Stimulated activated CD8-positive, alpha-beta memory T cell treated with anti-CD3 and anti-CD28 coated beads, Interleukin-12 subunit alpha, Interleukin-12 subunit beta, amount 100 ng/mL, for 1 hour (primary cell): ENCODE measurements around the gene CXorf51A.
"Not testable (repeated sequence)": the region's sequence is repeated elsewhere in the genome, so short reads cannot be mapped to it uniquely, and the experiment has no call there.

Experiments
- DNase-seq: peaks from one replicate; pipeline ENCODE4 v3.0.0-alpha.2; 2020; ENCODE audit warnings: low read depth

The CXorf51A gene

DNA sequence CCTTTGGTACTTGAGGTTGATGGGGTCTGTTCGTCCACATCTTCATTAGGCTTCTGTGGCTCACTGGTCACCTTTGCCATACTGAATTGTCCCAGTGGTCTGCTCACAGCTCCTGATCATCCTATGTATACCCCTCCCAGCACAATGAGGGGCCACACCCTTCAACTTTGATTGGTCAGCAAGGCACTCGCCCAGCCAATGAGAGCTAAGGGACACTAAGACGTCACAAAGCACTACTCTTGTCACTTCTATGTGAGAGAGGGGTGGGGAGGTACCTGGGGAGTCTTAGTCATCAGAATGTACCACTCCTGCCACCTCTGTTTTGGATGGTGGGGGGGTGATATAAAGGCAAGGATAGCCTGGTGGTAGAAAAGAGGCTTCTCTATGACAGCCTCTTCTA is at the start of gene CXorf51A:
Gene CXorf51A, minus strand, starts transcription at position 101 of the 400 bp plus-strand sequence. Its CDS starts 21 bp downstream, at position 80.
- DNase-seq, result not testable (repeated sequence)

GRCh38 chrX:146863566-146863965 is 49.0 kb upstream of the CXorf51A start:
- DNase-seq, result no peak

DNA sequence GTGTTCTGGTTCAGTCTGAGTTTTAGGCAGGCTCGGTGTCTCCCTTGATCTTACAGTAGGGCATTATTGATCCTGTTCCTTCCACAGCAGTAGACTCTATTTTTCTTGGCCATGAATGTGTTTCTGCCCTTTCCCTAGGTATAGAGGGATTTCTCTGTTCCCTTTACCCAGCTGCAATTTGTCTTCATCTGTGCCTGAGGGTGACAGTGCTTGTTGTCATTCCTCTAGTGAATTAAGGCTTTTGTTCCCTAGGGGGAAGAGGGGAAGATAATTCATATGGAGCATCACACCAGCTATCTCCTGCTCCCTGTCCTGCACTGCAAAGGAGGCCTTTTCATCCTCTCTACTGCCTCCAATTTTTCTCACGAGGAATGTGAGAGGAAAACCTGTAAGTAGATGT is 39.7 kb upstream of the CXorf51A start:
- DNase-seq, result no peak

DNA sequence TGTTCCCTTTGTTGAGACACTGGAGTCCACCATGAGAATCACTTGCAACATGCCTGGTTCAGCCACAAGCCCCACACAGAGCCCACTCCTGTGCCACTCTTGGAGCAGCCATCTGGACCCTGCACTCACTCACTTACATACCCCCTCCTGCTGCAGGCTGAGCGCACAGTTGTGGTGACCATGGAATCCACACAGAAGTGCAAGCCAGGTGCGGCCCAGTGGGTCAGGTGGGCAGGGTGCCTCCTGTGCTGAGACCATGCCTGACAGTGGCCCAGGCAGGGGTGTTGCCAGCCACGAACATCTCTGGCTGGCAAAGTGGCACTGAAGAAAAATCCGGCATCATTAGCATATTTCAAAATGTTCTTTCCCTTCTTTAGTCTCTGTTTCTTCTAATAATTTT is 17.4 kb upstream of the CXorf51A start:
- DNase-seq, result no peak

DNA sequence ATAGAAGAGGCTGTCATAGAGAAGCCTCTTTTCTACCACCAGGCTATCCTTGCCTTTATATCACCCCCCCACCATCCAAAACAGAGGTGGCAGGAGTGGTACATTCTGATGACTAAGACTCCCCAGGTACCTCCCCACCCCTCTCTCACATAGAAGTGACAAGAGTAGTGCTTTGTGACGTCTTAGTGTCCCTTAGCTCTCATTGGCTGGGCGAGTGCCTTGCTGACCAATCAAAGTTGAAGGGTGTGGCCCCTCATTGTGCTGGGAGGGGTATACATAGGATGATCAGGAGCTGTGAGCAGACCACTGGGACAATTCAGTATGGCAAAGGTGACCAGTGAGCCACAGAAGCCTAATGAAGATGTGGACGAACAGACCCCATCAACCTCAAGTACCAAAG is 5.1 kb downstream of the CXorf51A start, which contains the start of gene CXorf51B:
Gene CXorf51B, plus strand, starts transcription at position 301 of the 400 bp plus-strand sequence. Its CDS starts 21 bp downstream, at position 322.
- not testable (repeated sequence) for DNase-seq
